ENCODE data around the gene DOCK8.

Gene DOCK8

DNA sequence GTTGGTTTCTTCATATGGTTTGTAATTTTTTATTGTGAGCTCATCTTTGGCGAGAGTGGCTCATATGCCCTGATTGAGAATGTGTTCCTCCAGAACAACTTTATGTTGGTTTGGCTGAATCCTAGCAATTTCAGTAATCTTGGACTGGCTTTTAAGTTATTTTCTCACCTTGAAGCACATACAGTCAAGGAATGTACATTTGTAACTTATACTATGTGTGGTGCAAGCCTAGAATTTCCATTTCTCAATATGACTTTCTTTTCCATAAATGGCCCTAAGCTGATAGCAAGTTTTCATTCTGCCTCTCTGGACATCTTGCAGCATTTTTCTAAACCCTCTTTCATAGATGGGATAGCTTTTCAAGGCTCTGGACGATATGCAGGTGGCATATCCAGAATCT is 247.5 kb downstream of the DOCK8 start:
- DNase-seq (ENCODE audit: low spot score) = no peak

DNA sequence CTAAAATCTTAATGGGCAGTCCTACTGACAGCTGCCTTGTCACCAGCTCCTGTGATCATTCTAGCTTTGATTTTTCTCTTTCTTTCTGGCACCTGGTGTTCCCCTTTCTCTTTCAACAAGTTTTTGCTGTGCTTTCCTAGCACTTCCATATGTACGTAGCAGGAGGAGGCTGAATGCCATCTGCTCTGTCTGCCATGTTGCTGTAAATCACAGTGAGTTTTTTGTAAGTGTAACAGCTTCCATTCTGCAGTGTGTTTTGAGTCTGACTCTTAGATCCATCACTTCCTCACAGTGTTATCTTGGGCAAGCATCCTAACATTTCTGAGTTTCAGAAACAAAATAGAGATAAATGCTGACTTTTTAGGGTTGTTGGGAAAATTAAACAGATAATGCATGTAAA is 247.9 kb downstream of the DOCK8 start:
- DNase-seq (ENCODE audit: low spot score) = no peak

DNA sequence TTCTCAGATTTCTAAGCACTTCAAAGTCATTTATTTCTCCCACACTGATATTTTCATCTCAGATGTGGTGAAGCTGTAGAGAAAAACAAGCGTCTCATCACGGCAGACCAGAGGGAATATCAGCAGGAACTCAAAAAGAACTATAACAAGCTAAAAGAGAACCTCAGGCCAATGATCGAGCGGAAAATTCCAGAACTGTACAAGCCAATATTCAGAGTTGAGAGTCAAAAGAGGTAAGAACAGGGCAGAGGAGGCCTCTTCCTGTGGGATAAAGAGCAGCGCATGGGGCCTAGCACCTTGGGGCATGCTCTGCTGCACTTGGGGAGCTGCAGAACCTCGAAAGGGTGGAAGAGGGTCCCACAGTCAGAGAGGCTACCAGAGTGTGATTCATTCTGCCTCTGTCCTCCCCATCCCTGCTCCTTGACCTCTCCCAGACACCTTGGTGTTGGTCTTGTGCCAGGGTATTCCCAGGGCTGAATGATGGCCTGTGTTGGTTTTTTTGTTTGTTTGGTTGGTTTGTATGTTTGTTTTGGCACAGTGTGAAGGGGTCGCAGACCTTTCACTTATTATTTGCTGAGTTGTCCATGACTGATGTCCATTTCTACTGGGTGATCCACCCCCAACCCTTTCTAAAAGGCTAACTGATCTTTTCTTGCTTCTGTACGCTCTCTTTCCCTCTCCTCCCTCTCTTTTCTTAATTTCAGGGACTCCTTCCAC is 248.9 kb downstream of the DOCK8 start:
- DNase-seq (ENCODE audit: low spot score) = no peak

DNA sequence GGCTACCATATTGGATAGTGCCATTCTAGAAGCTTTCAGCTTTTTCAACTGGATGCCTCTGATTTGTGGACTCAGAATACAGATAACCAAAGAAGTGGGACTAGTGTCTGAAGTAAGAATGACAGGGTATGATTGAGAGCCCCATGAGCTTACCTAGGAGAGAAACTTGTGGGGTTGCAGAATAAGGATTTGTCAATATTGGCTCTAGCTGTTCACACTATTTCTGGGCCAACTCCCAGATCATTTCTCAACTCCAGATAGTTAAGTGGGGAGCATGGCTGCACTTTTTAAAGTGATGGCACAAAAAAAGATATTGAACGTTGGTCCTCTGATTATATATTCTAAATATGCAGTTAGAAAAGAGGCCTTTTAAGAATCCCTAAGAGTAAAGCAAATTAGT is 252.1 kb downstream of the DOCK8 start:
- no peak for DNase-seq (ENCODE audit: low spot score)

DNA sequence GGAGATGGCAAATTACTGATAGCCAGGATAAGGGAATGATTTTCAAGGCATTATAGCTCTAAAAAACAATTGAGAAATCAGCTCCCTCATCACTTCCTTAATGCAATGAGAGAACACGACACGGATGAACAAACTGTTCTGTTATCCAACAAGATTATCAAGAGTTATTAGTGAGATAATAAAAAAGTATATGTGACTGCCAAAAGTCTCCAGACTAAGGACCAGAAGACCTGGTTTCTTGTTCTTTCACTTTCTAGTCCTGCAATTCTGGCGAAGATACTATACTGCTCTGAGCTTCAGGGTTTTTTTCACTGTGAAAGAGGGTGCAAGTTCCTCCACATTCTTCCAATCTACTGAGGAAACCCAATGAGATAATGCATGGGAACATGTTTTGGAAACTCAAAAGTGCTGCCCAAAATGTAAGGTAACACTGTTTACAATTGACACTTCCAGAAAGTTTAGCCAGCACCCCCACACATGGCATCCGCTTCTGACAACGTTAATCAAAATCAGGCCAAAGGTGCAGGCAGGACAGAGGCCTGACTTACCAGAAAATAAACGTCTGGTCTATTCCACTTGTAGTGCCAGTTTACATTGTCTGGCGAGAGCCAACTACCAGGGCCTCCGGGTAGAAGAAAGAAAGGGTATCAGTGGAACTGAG is 254.2 kb downstream of the DOCK8 start:
- no peak for DNase-seq (ENCODE audit: low spot score)

DNA sequence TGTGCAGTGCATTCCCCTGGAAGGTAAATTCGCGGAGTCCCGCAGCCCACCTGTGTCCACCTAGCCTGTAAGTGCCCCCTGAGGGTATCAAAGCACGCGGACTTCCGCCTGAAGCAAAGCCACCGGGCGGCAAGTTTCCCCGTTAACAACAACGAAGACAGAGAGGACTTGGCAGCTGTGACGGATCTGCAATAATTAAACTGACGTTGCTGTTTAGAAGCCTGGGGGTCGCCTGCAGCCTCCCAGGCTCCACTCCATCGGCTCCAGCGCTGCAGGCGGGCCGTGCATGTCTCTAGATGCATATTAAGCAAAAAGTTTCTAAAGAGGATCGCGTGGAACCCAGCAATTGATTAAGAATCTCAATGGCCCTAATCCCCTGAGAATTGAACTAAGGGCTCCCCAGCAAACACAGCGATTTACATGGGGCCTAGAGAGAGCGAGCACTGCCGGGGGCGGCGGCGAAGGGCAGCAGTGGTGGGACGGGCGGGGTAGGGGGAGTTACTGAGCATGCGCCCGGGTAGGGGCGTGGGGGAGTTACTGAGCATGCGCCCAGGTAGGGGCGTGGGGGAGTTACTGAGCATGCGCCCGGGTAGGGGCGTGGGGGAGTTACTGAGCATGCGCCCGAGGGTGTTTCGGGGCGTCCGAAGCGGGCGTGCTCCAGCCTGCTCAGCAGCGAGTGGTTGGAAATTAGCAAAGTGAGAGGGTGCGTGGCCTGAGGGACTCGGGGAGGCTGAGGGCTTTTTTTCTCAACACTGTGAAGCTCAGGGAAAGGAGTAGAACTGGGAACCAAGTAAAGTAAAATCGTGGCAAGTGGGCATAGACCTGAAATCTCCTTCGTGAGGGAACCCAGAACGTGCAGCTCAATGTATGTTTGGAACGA is 255.2 kb downstream of the DOCK8 start:
- DNase-seq (ENCODE audit: low spot score) = peak; percentile 96

DNA sequence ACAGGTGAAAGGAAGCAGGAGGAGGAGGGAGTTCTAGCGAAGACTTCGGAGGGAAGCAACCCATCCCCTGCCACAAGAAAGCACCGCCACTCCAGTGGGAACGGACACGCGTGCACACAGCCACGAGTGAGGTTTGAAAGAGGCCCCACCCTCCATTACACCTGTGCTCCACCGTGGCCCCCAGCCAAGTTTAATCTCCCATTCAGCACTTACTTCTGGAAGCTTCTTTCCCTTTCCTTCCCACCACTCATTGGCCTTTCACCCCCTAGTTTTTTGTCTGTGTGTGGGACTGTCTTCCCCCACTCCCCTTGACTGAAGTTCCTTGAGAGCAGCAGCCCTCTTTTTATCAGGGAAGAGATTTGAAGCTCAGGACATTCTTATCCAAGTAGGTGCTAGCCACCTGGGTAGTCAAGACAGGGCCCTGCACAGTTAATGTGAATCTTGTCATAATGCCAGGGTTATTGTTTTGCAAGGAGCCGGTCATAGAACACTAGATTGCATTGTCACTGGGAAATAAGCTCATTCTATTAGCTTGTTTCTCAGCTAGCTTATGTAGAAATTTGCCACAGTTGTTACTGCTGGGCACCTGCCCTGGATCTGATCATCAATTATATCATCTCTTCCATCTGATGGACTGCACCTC is 256.0 kb downstream of the DOCK8 start:
- DNase-seq (ENCODE audit: low spot score) = no peak

DNA sequence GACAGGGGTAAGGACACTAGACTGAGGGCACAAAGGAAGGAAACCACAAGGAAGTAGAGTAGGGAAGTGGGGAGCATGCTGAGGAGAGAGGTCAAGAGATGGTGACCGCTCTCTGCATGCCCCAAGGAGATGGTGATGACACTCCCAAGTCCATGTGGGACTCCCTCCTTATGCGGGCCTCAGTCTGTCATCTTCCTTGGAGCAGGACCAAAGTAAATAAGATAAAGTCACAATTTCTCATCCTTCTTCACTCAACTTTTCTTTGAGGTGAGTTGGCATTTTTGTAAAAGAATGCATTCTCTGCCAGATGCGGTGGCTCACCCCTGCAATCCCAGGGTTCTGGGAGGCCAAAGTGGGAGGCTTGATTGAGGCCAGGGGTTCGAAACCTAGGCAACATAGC is 256.7 kb downstream of the DOCK8 start:
- no peak for DNase-seq (ENCODE audit: low spot score)

DNA sequence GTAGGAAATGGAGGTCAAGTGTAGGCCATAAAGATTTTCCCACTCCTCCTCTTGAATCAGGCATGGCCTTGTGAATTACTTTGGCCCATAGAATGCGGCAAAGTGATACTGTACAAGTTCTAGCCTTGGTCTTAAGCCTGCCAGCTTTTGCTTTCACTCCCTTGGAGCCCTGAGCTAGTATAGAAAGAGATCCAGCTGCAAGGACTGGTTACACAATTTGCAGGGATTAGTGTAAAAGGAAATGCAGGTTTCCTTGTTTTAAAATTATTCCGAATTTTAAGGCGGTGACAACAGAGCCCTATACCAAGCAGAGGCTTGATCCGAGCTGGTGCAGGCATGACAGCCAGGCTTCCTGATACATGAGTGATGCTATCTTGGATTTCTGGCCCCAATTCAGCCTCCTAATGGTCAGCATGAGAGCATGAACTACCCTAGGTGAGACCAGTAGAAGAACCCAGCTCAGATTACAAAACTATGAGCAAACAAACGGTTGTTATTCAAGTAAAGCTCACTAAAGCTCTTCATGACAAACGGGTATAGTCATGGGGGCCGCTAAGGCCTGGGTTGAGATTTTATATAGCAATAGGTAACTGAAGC is 257.9 kb downstream of the DOCK8 start:
- DNase-seq (ENCODE audit: low spot score) = no peak

DNA sequence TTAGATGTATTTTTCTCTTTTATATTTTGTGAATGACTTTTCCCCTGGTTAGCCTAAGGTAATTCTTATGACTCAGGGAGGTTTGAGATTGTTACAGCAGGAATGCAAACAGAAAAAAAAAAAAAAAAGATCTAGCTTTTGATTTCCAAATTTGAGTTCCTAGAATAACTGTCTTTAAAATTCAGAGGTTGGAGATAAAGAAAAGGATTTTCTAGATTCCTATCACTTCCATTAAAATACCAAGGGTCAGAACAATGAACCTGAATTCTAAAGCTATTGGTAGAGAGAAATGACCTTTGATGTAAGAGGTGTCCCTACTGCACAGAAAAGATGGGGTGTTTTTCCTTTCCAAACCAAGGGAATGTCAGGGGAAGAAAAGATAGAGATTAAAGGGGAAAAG is 262.5 kb downstream of the DOCK8 start:
- DNase-seq (ENCODE audit: low spot score) = no peak

DNA sequence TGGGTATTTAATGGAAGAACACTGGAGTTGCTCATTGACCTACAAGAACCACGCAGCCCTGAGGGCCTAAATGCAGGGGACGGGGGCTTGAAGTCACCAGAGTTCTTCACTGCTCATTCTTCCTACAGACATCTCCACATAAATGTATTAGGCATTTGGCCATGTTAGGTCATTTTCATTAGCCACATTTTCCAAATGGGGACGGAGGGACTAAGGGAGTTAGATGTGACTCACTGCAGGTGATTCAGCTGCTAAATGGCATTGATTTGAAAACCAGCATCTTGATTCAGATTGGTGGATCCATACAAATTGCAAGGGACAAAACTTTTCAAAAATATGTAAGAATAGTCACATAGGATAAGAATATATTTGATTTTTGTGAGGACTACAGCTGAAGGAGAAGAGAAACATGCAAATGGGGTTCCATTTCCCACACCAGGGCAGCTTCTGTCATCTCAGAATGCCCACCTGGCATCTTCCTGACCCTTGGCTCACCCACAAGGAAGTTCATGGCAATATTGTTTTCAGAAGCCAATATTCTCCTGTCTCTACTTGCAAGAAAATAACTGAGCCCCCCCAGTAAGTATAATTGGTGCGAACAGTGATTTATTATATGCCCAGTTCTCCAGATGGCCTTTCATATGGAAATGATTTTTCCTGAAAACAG is 264.8 kb downstream of the DOCK8 start:
- no peak for DNase-seq (ENCODE audit: low spot score)

DNA sequence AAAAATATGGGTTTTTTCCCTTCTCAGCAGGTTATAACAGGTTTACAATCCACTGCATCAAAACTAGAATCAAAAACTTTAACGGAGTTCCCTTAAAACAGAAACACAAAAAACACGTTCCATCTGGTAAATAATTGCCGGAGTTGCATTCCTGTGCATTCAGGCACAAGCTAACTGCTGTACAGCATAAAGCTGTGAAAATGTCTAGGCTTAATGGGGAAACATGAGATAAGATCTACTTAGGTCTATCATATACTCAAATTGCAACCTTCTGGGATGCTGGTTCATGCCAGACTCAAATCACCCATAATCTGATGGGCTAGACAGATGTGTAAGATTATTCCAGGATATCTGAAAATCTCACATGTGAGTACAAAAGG is 265.3 kb downstream of the DOCK8 start:
- DNase-seq (ENCODE audit: low spot score) = no peak

DNA sequence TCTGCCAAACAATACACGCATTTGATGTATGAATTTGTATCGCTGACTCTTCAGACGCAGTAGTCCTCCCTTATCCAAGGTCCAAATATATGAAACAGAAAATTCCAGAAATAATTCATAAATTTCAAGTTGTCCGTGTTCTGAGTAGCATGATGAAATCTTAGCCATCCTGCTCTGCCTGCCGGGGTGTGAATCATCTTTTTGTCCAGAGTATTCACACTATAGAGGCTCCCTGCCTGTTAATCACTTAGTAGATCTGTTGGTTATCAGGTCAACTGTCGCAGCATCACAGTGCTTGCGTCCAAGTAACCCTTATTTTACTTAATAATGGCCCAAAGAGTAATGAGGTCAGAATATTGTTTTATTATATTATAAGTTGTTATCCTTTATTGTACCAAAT is 268.1 kb downstream of the DOCK8 start:
- DNase-seq (ENCODE audit: low spot score) = no peak

DNA sequence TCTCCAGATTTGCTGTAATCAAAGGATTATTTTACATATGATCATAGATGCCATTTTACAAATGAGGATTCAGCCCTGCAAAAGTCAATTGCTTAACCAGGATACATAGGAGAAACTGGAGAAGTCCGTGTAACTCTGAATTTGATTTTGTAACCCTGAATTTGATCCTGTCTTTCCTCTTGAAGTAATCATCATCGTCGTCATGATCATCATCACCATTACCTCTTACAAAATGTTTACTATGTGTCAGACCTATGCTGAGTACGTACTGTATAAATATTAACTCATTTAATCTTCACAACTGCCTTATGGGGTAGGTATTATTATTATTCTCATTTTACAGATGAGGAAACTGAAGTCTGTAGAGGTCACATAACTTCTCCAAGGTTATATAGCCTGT is 271.5 kb downstream of the DOCK8 start:
- no peak for DNase-seq (ENCODE audit: low spot score)

DNA sequence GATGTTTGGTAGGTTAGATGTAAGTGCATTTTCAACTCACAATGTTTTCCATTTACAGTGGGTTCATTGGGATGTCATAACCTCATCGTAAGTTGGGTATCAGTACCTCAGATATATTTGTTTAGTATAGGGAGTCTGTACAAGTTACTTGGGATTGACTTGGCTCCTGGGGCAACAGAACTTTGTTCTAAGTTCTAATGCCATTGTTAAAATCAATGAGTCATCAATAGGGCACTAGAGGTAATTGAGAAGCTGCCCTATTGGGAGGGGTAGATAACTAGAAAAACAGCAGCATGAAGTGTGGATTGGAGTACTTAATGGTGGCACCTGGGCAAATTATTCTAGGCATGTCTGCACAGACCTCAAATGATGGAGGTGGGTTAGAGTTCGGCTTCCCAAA is 272.8 kb downstream of the DOCK8 start:
- no peak for DNase-seq (ENCODE audit: low spot score)

DNA sequence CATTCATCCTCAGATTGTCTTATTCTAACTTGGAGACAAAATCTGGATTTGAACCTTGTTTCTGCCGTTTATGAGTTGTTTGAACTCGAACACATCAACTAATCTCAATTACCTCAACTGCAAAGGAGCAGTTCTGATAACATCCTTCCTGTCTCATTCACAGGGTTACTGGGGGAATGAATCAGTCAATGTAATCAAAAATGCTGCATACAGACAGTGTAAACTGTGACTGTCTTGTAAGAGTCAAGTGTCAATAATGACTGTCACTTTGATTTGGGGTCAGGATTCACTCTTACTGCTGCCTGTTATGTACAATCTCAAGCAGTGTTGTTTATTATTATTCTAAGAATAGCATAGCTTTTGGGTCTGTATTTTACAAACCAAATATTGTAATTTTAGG is 273.8 kb downstream of the DOCK8 start:
- no peak for DNase-seq (ENCODE audit: low spot score)

DNA sequence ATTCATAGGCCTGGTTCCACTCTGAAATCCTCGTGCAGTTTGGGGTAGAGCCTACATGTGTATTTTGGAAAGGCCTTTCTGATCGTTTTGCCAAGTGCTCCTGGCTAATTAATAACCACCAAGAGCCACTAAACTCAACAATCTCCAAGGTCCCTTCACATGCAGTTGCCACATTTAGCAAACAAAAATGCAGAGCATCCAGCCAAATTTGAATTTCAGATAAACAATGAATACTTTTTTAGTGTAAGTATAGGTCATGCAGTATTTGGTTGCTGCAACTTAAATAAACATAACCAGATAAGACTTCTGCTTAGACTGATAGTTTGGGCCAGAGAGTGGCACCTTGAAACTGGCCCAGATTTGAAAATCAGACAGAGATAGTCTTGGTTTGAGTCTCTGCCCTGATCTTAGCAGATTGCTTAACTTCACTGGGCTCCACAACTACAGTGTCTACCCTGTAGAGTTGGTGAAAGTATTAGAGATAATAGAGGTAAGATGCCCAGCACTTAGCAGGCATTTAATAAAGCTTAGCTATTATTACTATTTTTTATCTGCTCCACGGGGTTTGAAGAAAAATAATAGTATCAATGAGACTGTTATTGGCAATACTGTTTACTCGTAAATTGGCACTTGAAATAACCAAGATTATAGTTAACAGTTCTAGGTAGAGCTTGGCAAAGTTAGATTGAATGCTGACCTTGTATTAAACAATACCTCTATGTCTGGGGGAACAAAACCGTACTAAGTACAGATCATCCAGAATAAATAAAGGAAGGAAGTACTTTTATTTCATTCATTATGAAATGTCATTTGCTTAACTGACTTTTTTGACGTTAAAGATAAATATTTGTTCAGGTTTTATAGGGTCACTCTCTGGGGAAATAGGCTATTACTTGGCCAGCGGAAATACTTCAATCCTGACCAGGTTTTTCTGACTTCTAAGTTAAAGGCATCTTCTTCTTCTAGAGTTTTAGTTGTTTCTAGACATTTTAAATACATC is 274.8 kb downstream of the DOCK8 start:
- no peak for DNase-seq (ENCODE audit: low spot score)

DNA sequence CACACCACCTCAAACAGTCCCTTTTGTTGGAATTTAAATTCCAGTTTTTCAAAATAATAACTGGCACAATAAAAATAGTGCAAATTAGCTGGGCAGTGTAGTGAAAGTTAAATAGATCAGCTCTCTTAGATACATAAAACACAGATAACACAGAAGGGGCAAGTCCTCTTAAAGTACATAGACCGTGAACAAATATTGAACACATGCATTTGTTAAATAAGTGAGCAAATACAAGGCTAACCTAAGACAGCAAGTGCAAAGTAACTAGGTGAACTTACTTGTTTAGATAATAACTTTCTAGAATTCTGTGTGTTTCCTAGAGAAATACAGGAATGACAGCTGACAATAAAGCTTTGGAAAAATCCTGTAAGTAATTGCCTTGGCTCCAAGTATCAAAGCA is 280.1 kb downstream of the DOCK8 start:
- no peak for DNase-seq (ENCODE audit: low spot score)

DNA sequence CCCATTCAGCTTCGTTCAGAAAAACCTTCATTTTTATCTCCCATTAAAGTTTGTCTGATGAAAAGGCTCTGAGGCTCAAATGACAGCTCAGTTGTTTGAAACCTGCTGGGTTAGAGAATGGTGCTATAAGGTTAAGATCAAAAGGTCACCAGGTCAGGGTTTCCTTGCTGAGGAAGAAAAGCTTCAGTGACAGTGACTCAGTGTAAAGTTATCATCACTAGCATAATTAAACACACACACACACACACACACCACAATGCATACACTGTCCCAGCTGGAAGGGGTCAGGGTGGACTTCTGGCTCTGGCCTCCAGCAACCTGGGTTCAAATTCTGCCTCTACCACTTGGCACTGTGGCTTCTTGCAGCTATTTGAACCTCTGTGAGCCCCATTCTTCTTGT is 281.1 kb downstream of the DOCK8 start:
- no peak for DNase-seq (ENCODE audit: low spot score)

DNA sequence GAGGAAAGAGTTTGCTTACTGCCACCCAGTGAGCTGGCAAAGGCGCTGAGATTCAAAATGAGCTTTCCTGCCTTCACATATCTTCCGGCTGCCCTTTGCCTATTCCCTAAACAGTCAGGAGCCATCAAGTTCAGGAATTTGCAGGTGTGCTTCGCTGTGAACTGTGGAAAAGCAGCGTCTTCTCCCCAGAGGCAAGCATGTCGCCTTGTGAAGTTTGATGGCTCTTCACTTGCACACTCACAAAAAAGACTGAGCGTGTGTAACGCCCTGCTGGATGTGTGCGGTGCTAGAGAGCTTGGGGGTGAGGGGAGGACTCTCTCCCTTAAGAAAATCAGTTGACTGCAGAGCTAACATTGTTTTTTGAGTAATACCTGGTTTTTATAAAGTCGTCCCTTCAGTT is 288.7 kb downstream of the DOCK8 start:
- DNase-seq (ENCODE audit: low spot score) = no peak

All from left forelimb (tissue), 1 donor.